Vagina (tissue), 2 donors: ENCODE results near the gene GATAD2B.

Experiments
- POLR2A ChIP-seq, 2 donors: fragments of 450-650 bp; IDR thresholded peaks; one replicate each; pipeline ENCODE4 v1.6.1; 2017; ENCODE audit warnings: antibody characterized with exemption in 2 of 2, mild to moderate bottlenecking in 2 of 2, moderate library complexity in 2 of 2
- POLR2AphosphoS5 ChIP-seq, 2 donors: sonication (generic); formaldehyde crosslinking; IDR thresholded peaks; one replicate each; pipeline ENCODE4 v1.9.0; 2017; ENCODE audit warnings: antibody characterized with exemption in 2 of 2, mild to moderate bottlenecking in 2 of 2, low read depth in 1 of 2; ENCODE audit not compliant: insufficient read depth in 1 of 2
- TF ChIP-seq, protein P1 (sequence below), 3 experiments: fragments of 450-650 bp in 2 of 3; fragments of 200-600 bp in 1 of 3; sonication (generic) in 1 of 3; IDR thresholded peaks; one replicate each; pipeline ENCODE4 v1.5.1; 2017 to 2019; ENCODE audit warnings: antibody characterized with exemption in 3 of 3, mild to moderate bottlenecking in 2 of 3, moderate library complexity in 2 of 3

DNA sequence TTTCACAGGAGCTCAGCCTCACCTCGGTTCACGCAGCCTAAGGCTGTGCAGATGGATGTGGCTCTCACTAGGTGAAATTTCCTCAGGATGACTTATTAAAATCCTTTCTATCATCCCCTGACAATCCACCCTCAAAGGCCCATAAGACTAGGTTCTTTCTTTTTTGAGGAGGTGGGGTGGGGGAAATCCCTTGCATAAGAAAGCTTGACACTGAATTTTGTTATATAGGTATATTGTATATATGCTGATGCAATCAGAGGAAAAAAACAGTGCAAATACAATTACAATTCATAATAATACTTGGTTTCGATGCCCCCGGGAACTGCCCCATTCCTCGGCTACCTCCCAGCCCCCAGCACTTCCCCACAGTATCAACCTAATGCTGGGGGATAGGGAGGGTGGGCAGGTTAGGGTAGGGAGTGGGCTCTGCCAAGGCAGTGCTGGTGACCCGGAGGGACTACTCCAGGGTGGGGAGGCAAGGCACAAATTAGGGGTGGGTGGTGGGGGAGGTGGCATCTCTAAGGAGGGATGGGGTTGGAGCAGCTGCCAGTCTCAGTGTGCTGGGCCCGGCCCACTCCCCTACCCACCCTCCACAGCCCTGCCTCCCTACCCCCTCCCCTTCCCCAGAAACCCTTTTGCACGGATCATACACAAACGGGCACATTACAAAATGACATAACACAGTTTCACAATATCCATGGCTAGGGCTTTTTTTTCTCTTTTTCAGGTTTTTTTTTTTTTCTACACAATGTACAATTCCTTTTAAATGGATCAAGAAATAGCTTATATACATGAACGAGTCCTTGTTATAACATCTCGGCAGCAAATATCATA is 116.7 kb downstream of the GATAD2B start:
- TF ChIP-seq, protein P1, sequence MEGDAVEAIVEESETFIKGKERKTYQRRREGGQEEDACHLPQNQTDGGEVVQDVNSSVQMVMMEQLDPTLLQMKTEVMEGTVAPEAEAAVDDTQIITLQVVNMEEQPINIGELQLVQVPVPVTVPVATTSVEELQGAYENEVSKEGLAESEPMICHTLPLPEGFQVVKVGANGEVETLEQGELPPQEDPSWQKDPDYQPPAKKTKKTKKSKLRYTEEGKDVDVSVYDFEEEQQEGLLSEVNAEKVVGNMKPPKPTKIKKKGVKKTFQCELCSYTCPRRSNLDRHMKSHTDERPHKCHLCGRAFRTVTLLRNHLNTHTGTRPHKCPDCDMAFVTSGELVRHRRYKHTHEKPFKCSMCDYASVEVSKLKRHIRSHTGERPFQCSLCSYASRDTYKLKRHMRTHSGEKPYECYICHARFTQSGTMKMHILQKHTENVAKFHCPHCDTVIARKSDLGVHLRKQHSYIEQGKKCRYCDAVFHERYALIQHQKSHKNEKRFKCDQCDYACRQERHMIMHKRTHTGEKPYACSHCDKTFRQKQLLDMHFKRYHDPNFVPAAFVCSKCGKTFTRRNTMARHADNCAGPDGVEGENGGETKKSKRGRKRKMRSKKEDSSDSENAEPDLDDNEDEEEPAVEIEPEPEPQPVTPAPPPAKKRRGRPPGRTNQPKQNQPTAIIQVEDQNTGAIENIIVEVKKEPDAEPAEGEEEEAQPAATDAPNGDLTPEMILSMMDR (IDR thresholded peaks at IDR 0.05) = no peak
- TF ChIP-seq POLR2A (IDR thresholded peaks at IDR 0.05) (no peak), POLR2AphosphoS5 (IDR thresholded peaks at IDR 0.05; ENCODE audit: insufficient read depth in 1 of 2, low read depth in 1 of 2) (no peak)
